ENCODE measurements around the gene MYO6. TPM values are rescaled to one million over a fixed set of nuclear protein-coding genes. Genes with fewer than 3 reads are reported as not detected.

MYO6 gene
- total RNA-seq, 2 experiments from 2014 or later, result 1.1 to 1.3 TPM

Other genes with a start within 250 kb of the MYO6 start
- gene SENP6, start 147.4 kb upstream of the MYO6 start, total RNA-seq, result 10 to 100 TPM; 69.5 to 75.1 TPM